ENCODE data around the gene CLMP.
"Not testable (repeated sequence)": the region's sequence is repeated elsewhere in the genome, so short reads cannot be mapped to it uniquely, and the experiment has no call there.

The CLMP gene

GRCh38 chr11:123137431-123138224 is 57.4 kb downstream of the CLMP start:
- in situ Hi-C loops (cut with MboI; ENCODE audit: low sequenced_read_pairs), result no loop called here

GRCh38 chr11:123135863-123136446 is 59.1 kb downstream of the CLMP start:
- in situ Hi-C loops (cut with MboI; ENCODE audit: low sequenced_read_pairs), result no loop called here

- in situ Hi-C loops (cut with MboI; ENCODE audit: low sequenced_read_pairs), result no loop called here
Observed at GRCh38 chr11:123132881-123133280, 62.2 kb downstream of the CLMP start.

GRCh38 chr11:123132034-123132766 is 62.8 kb downstream of the CLMP start:
- in situ Hi-C loops (cut with MboI; ENCODE audit: low sequenced_read_pairs), result not testable (repeated sequence)

GRCh38 chr11:123129920-123130319 is 65.1 kb downstream of the CLMP start:
- in situ Hi-C loops (cut with MboI; ENCODE audit: low sequenced_read_pairs), result no loop called here

GRCh38 chr11:123125169-123125568 is 69.9 kb downstream of the CLMP start:
- in situ Hi-C loops (cut with MboI; ENCODE audit: low sequenced_read_pairs), result no loop called here

- in situ Hi-C loops (cut with MboI; ENCODE audit: low sequenced_read_pairs), result no loop called here
Observed at GRCh38 chr11:123122852-123123251, 72.2 kb downstream of the CLMP start.

GRCh38 chr11:123122341-123122740 is 72.7 kb downstream of the CLMP start:
- in situ Hi-C loops (cut with MboI; ENCODE audit: low sequenced_read_pairs), result no loop called here

- in situ Hi-C loops (cut with MboI; ENCODE audit: low sequenced_read_pairs), result no loop called here
Observed at GRCh38 chr11:123116486-123116885, 78.6 kb downstream of the CLMP start.

- in situ Hi-C loops (cut with MboI; ENCODE audit: low sequenced_read_pairs), result no loop called here
Observed at GRCh38 chr11:123111465-123111864, 83.6 kb downstream of the CLMP start.

GRCh38 chr11:123110397-123110796 is 84.7 kb downstream of the CLMP start:
- in situ Hi-C loops (cut with MboI; ENCODE audit: low sequenced_read_pairs), result no loop called here

GRCh38 chr11:123107945-123108495 is 87.0 kb downstream of the CLMP start:
- in situ Hi-C loops (cut with MboI; ENCODE audit: low sequenced_read_pairs), result no loop called here

GRCh38 chr11:123104697-123105096 is 90.4 kb downstream of the CLMP start:
- in situ Hi-C loops (cut with MboI; ENCODE audit: low sequenced_read_pairs), result no loop called here

GRCh38 chr11:123103326-123103980 is 91.6 kb downstream of the CLMP start:
- in situ Hi-C loops (cut with MboI; ENCODE audit: low sequenced_read_pairs), result no loop called here

- in situ Hi-C loops (cut with MboI; ENCODE audit: low sequenced_read_pairs), result no loop called here
Observed at GRCh38 chr11:123100379-123101085, 94.5 kb downstream of the CLMP start.

GRCh38 chr11:123098990-123099389 is 96.1 kb downstream of the CLMP start:
- in situ Hi-C loops (cut with MboI; ENCODE audit: low sequenced_read_pairs), result no loop called here

- in situ Hi-C loops (cut with MboI; ENCODE audit: low sequenced_read_pairs), result no loop called here
Observed at GRCh38 chr11:123093739-123094138, 101.3 kb downstream of the CLMP start.

- in situ Hi-C loops (cut with MboI; ENCODE audit: low sequenced_read_pairs), result no loop called here
Observed at GRCh38 chr11:123091506-123091905, 103.5 kb downstream of the CLMP start.

- in situ Hi-C loops (cut with MboI; ENCODE audit: low sequenced_read_pairs), result not testable (repeated sequence)
Observed at GRCh38 chr11:123090168-123090567, 104.9 kb downstream of the CLMP start.

- in situ Hi-C loops (cut with MboI; ENCODE audit: low sequenced_read_pairs), result not testable (repeated sequence)
Observed at GRCh38 chr11:123088896-123089295, 106.2 kb downstream of the CLMP start.

All from HL-60/S4 treated with retinoic acid at 250 ng/mL for 4 days and 3 days (cell line).